GM23338 (cell line): ENCODE data around the gene CNTNAP1.

Experiments used
- CTCF ChIP-seq, 2 experiments: fragments of 200-600 bp in 1 of 2; sonication (generic) in 1 of 2; conservative IDR thresholded peaks; 2 replicates each; pipeline versions ENCODE4 v1.5.1 to v1.6.1; 2016 to 2017; ENCODE audit warnings: antibody characterized with exemption in 2 of 2, low read depth in 2 of 2, mild to moderate bottlenecking in 2 of 2, moderate library complexity in 1 of 2
- EZH2 ChIP-seq: fragments of 200-600 bp; sonication (generic); IDR thresholded peaks from one replicate; pipeline ENCODE4 v1.8.0; 2017; ENCODE audit warnings: antibody characterized with exemption, mild to moderate bottlenecking, low read depth; ENCODE audit not compliant: unreplicated experiment
- JUNB ChIP-seq: IDR thresholded peaks from one replicate; pipeline ENCODE4 v1.6.1; 2016; ENCODE audit warnings: antibody characterized with exemption; ENCODE audit not compliant: unreplicated experiment
- POLR2AphosphoS5 ChIP-seq: IDR thresholded peaks from 2 replicates; pipeline ENCODE4 v1.6.1; 2016; ENCODE audit warnings: antibody characterized with exemption, low read depth
- ZNF331 ChIP-seq: fragments of 250-450 bp; sonication (Bioruptor Pico); IDR thresholded peaks from 2 replicates; pipeline ENCODE4 v1.5.0; 2020; ENCODE audit warnings: low read depth, mild to moderate bottlenecking, moderate library complexity

DNA sequence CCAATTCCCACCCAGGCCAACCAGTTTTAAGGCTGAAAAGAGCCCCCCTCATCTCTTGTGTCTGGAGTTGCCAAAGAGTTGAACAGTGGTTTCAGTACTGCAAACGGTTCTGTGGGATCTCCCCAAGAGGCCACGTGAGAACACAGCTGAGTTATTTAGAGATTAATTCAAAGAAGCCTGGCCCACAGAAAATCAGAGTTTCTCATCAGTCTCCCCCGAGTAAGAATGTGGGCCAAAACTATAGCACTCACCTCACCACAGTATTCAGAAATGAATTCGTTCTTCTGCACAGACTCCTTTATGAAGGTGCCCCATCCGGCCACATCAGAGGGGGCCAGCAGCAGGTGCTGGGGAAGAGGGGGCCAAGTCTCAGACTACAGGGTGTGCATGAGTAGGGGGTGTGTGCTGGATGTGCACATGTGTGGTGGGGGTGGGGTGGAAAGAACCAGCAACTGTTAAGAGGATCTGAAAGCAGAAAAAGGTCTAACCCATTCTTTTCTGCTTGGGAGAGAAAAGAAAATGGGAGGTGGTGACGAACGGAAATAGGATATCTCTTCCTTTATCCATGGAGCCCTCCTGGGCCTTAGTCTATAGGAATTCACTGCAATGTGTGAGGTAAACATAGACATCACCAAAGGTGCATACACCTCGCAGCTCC, 22.6 kb downstream of the CNTNAP1 start:
- TF ChIP-seq CTCF (conservative IDR thresholded peaks at IDR 0.05; ENCODE audit: low read depth in 2 of 2), result no peak
- TF ChIP-seq JUNB, result no peak
- no peak for TF ChIP-seq POLR2AphosphoS5
- no peak for TF ChIP-seq ZNF331 (CRISPR knock-in tag)
- no peak for TF ChIP-seq EZH2
